NCI-H128 (cell line): ENCODE measurements around the gene HSPB3.
"Not testable (repeated sequence)": the region's sequence is repeated elsewhere in the genome, so short reads cannot be mapped to it uniquely, and the experiment has no call there.

Source experiments
- DNase-seq: peaks from one replicate; lab custom pipeline; 2025; ENCODE audit not compliant: unreplicated experiment; lab: John Stamatoyannopoulos, UW

The HSPB3 gene

GRCh38 chr5:54454602-54455001, 897 bp upstream of the HSPB3 start:
- no peak for DNase-seq

- no peak for DNase-seq
These were observed 1.8 kb downstream of the HSPB3 start for GRCh38 chr5:54457094-54457862.

DNA sequence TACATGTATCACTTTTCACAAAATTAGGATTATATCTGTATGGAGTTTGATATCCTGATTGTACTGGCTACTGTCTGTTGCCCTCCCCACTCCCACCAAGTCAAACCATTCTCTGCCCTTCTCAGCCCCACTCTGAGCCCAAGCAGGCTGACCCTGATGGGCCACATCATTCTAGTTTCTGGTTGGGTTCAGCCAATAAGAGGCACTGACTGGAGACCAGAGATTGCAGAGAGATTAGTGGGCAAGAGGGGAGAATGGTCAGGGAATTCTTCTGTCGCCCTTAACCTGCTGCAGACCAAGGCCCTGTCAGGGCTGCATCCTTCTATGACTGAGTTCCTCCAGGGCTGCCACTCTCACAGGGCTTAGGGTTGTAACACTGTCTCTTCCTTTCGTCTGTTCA, 2.7 kb downstream of the HSPB3 start:
- DNase-seq = no peak

DNA sequence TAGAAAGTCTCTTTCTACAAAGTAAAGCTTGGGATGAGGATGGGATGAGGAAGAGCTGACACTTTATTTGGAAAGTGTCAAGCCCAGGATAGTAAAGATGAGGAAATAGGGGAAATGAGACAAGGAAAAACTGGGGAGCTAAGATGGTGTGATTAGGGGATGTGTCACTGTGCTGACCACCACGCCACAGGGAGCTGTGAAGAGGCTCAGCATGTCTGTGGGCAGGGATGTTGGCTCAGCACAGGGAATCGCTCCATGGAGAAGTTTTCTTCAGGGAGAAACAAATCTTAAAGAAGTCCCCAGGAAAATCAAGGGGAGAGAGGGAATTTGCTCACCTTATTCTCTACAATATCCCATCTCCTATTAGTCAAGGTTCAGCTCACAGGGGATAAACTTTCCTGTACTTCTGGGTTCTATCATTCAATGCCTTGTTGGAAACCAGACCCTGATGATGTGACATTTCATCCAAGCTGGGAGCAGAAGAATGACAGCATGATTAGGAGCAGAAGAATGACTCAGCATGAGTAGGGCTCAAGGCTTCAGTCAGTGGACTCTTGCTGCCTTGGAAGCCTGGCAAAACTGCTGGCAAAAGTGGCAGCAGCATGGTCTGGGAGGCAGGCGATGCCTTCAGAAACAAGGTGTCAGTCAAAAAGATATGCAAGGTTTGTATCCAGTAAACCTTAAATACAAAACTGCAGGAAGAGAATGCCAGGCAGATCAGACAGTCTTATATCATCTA, 4.9 kb downstream of the HSPB3 start:
- no peak for DNase-seq

- no peak for DNase-seq
These were observed 6.8 kb downstream of the HSPB3 start for GRCh38 chr5:54462281-54462680.

DNA sequence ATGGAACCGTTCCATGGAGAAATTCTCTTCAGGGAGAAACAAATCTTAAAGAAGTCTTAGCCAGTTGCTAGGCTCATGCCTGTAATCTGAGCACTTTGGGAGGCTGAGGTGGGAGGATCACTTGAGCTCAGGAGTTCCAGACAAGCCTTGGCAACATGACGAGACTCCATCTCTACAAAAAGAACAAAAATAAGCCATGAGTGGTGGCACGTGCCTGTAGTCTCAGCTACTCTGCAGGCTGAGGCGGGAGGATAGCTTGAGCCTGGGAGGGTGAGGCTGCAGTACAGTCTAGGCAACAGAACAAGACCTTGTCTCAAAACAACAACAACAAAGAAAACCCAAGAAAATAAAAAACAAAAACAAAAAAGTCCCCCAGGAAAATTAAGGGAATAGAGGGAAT, 8.2 kb downstream of the HSPB3 start:
- DNase-seq = no peak

GRCh38 chr5:54469622-54470021, 14.1 kb downstream of the HSPB3 start:
- DNase-seq = no peak

- no peak for DNase-seq
These were observed 14.6 kb downstream of the HSPB3 start for GRCh38 chr5:54470128-54470527.

GRCh38 chr5:54470677-54471076, 15.2 kb downstream of the HSPB3 start:
- no peak for DNase-seq

- DNase-seq = no peak
These were observed 15.9 kb downstream of the HSPB3 start for GRCh38 chr5:54471398-54471797.

- no peak for DNase-seq
These were observed 21.2 kb downstream of the HSPB3 start for GRCh38 chr5:54476682-54477081.

DNA sequence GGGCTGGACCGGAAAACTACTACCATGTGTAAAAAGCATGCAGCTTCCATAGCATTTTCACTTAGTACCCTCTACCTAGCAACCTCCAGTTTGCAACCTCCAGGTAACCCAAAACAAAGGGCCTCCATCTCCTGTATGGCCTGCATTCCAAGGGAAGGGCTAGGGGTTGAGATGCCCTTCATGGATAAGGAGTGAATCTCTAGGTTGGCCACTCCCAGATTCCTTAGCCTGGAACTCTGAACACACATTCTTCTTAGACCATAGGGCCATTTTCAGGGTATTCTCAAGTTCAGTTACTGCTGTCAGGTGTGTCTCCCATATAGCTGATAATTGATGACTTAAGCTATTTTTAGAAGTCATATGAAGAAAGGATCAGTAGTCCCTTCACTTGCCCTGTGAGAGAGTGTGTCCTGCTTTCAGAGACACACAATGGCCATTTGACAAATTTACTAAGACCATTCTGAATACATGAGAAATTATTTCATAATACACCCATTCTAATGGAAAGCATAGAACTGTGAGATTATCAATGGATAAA, 22.5 kb downstream of the HSPB3 start:
- no peak for DNase-seq

DNA sequence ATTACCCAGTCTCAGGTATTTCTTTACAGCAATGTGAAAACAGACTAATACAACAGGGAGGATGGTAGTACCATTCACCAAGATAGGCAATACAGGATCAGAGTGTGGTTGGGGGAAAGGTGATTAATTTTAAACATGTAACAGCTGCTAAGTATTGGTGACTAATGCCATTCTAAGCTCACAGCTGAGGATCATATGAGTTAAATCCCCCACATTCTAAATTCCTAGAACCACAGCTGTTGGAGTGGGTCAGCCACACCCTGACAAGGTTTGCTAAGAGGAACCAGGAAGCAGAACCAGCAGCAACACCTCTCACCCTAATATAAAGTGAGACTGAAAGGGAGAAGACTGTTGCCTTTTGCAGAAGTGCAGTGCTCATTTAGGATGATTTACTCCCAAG, 24.8 kb downstream of the HSPB3 start:
- no peak for DNase-seq

DNA sequence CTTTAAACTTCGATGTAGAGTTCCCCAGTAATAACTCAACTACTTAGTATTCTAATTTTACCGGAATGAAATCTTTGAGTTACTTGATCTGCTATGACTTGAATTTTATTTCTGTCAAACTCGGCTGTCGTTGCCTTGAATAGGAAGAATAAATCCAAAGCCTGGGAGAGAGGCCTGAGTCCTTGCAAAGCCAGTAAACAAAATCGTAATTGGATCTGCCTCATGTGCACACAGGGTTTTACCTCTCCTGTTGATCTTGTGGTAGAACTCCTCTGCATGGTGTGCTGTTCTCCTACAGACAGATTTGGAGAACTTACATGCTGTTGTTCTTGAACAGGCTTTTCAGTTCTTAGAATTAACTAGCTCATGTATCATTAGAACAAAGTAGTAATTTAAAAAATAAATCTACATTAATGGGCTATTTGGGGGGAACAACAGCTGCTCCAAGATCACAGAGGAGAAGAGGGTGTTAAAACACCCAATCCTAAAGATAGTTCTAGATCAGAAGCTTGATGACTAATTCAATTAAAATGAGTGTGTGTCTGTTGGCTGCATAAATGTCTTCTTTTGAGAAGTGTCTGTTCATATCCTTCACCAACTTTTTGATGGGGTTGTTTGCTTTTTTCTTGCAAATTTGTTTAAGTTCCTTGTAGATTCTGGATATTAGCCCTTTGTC, 28.9 kb downstream of the HSPB3 start:
- no peak for DNase-seq

GRCh38 chr5:54485659-54486058, 30.2 kb downstream of the HSPB3 start:
- not testable (repeated sequence) for DNase-seq

DNA sequence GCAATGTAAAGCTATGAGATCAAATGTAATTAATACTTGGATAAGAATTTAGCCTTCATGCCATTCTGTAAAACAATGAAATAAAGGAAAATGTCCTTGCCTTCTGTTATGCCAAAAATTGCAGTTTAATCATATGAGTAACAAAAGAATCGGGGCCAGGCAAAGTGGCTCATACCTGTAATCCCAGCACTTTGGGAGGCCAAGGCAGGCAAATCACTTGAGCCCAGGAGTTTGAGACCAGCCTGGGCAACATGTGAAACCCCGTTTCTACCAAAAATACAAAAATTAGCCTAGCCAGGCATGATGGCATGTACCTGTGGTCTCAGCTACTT, 34.1 kb downstream of the HSPB3 start:
- not testable (repeated sequence) for DNase-seq

- no peak for DNase-seq
These were observed 35.8 kb downstream of the HSPB3 start for GRCh38 chr5:54491326-54491725.

GRCh38 chr5:54492178-54492577, 36.7 kb downstream of the HSPB3 start:
- no peak for DNase-seq

DNA sequence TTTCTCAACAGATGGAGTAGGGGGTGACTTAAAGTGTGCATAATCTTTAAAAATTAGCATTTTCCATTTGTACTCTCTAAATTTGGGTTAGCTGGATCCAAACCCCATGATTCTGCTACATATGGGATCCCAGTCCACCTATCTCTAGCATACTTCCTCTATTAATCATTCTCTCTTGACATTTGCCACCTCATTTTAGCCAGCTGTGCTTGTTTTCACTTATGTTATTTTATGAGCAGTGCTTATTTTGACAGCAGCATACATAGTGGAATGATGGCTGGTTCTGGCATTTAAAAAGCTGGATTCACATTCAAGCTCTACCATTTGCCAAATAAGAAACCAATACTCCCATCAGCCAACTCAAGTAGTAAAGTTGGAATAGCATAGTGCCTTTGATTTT, 39.5 kb downstream of the HSPB3 start:
- DNase-seq = no peak
